AG09309 (cell line): ENCODE results near the gene CNOT6L.

Source experiments
- DNase-seq: peaks from one replicate; pipeline ENCODE4 v3.0.0-alpha.2; 2010; ENCODE audit warnings: low read depth
- H3K4me3 ChIP-seq: 2 replicates; pipeline ENCODE4 v1.5.1; 2011; ENCODE audit warnings: mild to moderate bottlenecking, low read depth, low read length, moderate library complexity; ENCODE audit not compliant: control insufficient read depth
- TF ChIP-seq, protein P1 (sequence below): IDR thresholded peaks from 2 replicates; pipeline ENCODE4 v1.5.1; 2011; ENCODE audit warnings: mild to moderate bottlenecking, low read depth, low read length, inconsistent platforms; ENCODE audit not compliant: insufficient read depth, control insufficient read depth; ENCODE audit errors: missing control alignments

Gene CNOT6L

DNA sequence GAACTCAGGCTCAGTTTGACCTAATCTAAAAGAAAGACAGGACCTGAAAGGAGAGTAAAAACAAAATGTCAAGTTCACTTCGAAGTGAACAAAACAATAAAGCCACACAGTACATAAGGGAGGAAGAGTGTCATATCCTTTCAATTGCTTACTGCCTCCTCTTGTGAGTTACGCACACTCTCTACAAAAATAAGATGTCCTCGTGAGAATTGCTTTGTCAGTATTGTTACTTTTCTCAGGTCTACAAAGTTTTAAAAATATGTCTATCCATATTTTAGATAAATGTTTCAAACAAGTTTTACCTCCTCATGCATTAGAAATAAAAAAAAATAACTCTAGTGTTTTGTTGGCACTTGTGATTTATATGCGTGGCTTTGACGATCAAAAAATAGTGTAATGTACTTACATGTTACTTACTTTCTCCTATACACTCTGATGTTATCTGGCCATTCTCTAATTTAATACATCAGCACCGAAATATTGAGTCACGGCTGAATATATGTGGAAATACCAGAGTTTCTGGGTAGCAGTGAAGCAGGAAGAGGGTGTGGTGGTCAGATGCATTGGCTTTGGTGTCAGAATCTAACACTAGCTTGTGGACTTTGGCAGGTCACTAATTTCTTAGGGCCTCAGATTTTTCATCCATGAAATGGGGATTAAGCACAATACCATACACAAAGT lies 35.4 kb upstream of the CNOT6L start:
- H3K4me3 ChIP-seq = no peak overlapping the region
- TF ChIP-seq, protein P1, sequence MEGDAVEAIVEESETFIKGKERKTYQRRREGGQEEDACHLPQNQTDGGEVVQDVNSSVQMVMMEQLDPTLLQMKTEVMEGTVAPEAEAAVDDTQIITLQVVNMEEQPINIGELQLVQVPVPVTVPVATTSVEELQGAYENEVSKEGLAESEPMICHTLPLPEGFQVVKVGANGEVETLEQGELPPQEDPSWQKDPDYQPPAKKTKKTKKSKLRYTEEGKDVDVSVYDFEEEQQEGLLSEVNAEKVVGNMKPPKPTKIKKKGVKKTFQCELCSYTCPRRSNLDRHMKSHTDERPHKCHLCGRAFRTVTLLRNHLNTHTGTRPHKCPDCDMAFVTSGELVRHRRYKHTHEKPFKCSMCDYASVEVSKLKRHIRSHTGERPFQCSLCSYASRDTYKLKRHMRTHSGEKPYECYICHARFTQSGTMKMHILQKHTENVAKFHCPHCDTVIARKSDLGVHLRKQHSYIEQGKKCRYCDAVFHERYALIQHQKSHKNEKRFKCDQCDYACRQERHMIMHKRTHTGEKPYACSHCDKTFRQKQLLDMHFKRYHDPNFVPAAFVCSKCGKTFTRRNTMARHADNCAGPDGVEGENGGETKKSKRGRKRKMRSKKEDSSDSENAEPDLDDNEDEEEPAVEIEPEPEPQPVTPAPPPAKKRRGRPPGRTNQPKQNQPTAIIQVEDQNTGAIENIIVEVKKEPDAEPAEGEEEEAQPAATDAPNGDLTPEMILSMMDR = no peak
- no peak for DNase-seq

DNA sequence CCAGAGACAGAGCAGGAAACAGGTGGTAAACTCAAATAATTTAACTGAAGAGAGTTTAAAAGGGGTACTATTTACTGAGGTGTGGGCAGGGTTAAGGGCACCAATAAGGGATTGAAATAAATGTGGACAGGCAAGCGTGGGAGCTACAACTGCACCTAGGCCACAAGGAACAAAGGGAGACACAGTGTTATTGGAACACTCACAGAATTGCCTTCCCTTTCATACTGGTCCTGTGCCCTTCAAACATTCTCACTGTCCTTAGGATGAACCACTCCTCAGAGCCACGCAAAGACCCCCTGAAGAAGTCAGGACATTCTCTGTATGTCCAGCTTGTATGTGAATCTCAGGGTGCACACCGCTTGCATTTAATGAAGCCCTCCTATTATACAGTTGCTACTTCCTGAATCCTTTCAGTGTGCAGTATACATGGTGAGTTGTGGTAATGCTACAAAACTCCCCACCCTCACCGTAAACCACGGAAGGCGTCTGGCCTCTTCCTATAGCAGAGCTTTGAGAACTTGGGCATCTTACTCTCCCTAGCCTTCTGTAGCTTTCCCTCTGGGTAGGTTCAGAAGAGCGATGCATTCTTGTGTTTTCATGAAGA lies 33.8 kb upstream of the CNOT6L start:
- TF ChIP-seq, protein P1 = no peak
- DNase-seq = no peak
- no peak overlapping the region for H3K4me3 ChIP-seq

GRCh38 chr4:77849278-77849965 lies 30.3 kb upstream of the CNOT6L start:
- TF ChIP-seq, protein P1 = no peak
- DNase-seq = no peak

GRCh38 chr4:77848508-77848907 lies 29.3 kb upstream of the CNOT6L start:
- DNase-seq = no peak
- TF ChIP-seq, protein P1 = no peak
- H3K4me3 ChIP-seq = no peak overlapping the region

More at GRCh38 chr4:77849278-77849965, 30.3 kb upstream of the CNOT6L start:
- H3K4me3 ChIP-seq = no peak overlapping the region

GRCh38 chr4:77845929-77846328 lies 26.8 kb upstream of the CNOT6L start:
- DNase-seq = no peak

GRCh38 chr4:77845400-77845799 lies 26.2 kb upstream of the CNOT6L start:
- TF ChIP-seq, protein P1 = no peak
- no peak for DNase-seq

More at GRCh38 chr4:77845929-77846328, 26.8 kb upstream of the CNOT6L start:
- TF ChIP-seq, protein P1 = no peak
- H3K4me3 ChIP-seq = no peak overlapping the region

More at GRCh38 chr4:77845400-77845799, 26.2 kb upstream of the CNOT6L start:
- no peak overlapping the region for H3K4me3 ChIP-seq
